GM23338 (cell line): ENCODE results near the gene ZBTB45. TPM values are rescaled to one million over a fixed set of nuclear protein-coding genes. Genes with fewer than 3 reads are reported as not detected.

Experiments used
- CREB1 ChIP-seq: fragments of 250-450 bp; sonication (Bioruptor Pico); IDR thresholded peaks from 2 replicates; pipeline ENCODE4 v1.5.0; 2020; ENCODE audit warnings: low read depth, mild to moderate bottlenecking, moderate library complexity
- CTCF ChIP-seq, 2 experiments: fragments of 200-600 bp in 1 of 2; sonication (generic) in 1 of 2; conservative IDR thresholded peaks; 2 replicates each; pipeline versions ENCODE4 v1.5.1 to v1.6.1; 2016 to 2017; ENCODE audit warnings: antibody characterized with exemption in 2 of 2, low read depth in 2 of 2, mild to moderate bottlenecking in 2 of 2, moderate library complexity in 1 of 2
- EZH2 ChIP-seq: fragments of 200-600 bp; sonication (generic); IDR thresholded peaks from one replicate; pipeline ENCODE4 v1.8.0; 2017; ENCODE audit warnings: antibody characterized with exemption, mild to moderate bottlenecking, low read depth; ENCODE audit not compliant: unreplicated experiment
- EZH2phosphoT487 ChIP-seq: fragments of 200-600 bp; sonication (generic); IDR thresholded peaks from one replicate; pipeline ENCODE4 v1.8.1; 2018; ENCODE audit warnings: antibody characterized with exemption; ENCODE audit not compliant: unreplicated experiment
- JUNB ChIP-seq: IDR thresholded peaks from one replicate; pipeline ENCODE4 v1.6.1; 2016; ENCODE audit warnings: antibody characterized with exemption; ENCODE audit not compliant: unreplicated experiment
- POLR2AphosphoS5 ChIP-seq: IDR thresholded peaks from 2 replicates; pipeline ENCODE4 v1.6.1; 2016; ENCODE audit warnings: antibody characterized with exemption, low read depth
- STAT1 ChIP-seq: IDR thresholded peaks from one replicate; pipeline ENCODE4 v1.6.1; 2016; ENCODE audit warnings: antibody characterized with exemption; ENCODE audit not compliant: unreplicated experiment
- ZNF114 ChIP-seq: fragments of 250-450 bp; sonication (Bioruptor Pico); IDR thresholded peaks from 2 replicates; pipeline ENCODE4 v1.5.0; 2020; ENCODE audit warnings: mild to moderate bottlenecking, moderate library complexity
- ZNF331 ChIP-seq: fragments of 250-450 bp; sonication (Bioruptor Pico); IDR thresholded peaks from 2 replicates; pipeline ENCODE4 v1.5.0; 2020; ENCODE audit warnings: low read depth, mild to moderate bottlenecking, moderate library complexity
- polyA plus RNA-seq: library from polyadenylated mRNA; unstranded; fragments of >200 nt; fragmentation: Nextera tagmentation; extraction: Ambion mirVana; gene quantifications from 2 replicates; pipeline ENCODE4 v1.2.1, GENCODE V29; 2016
- total RNA-seq: library from RNA; depleted of rRNA; stranded (reverse); fragments of >200 nt; shearing (Covaris generic); gene quantifications from 2 replicates; pipeline ENCODE4 v1.2.3, GENCODE V29; 2014
- TF ChIP-seq, protein P1 (sequence below): fragments of 250-450 bp; sonication (Bioruptor Pico); IDR thresholded peaks from 2 replicates; pipeline ENCODE4 v1.5.0; 2020; ENCODE audit warnings: mild to moderate bottlenecking, moderate library complexity
- TF ChIP-seq, protein P2 (sequence below): IDR thresholded peaks from 2 replicates; pipeline ENCODE4 v1.6.1; 2016; ENCODE audit warnings: antibody characterized with exemption

ZBTB45 gene
- total and polyA plus RNA-seq, 2 experiments from 2014 or later = 9.5 to 10.4 TPM

- TF ChIP-seq, protein P1, sequence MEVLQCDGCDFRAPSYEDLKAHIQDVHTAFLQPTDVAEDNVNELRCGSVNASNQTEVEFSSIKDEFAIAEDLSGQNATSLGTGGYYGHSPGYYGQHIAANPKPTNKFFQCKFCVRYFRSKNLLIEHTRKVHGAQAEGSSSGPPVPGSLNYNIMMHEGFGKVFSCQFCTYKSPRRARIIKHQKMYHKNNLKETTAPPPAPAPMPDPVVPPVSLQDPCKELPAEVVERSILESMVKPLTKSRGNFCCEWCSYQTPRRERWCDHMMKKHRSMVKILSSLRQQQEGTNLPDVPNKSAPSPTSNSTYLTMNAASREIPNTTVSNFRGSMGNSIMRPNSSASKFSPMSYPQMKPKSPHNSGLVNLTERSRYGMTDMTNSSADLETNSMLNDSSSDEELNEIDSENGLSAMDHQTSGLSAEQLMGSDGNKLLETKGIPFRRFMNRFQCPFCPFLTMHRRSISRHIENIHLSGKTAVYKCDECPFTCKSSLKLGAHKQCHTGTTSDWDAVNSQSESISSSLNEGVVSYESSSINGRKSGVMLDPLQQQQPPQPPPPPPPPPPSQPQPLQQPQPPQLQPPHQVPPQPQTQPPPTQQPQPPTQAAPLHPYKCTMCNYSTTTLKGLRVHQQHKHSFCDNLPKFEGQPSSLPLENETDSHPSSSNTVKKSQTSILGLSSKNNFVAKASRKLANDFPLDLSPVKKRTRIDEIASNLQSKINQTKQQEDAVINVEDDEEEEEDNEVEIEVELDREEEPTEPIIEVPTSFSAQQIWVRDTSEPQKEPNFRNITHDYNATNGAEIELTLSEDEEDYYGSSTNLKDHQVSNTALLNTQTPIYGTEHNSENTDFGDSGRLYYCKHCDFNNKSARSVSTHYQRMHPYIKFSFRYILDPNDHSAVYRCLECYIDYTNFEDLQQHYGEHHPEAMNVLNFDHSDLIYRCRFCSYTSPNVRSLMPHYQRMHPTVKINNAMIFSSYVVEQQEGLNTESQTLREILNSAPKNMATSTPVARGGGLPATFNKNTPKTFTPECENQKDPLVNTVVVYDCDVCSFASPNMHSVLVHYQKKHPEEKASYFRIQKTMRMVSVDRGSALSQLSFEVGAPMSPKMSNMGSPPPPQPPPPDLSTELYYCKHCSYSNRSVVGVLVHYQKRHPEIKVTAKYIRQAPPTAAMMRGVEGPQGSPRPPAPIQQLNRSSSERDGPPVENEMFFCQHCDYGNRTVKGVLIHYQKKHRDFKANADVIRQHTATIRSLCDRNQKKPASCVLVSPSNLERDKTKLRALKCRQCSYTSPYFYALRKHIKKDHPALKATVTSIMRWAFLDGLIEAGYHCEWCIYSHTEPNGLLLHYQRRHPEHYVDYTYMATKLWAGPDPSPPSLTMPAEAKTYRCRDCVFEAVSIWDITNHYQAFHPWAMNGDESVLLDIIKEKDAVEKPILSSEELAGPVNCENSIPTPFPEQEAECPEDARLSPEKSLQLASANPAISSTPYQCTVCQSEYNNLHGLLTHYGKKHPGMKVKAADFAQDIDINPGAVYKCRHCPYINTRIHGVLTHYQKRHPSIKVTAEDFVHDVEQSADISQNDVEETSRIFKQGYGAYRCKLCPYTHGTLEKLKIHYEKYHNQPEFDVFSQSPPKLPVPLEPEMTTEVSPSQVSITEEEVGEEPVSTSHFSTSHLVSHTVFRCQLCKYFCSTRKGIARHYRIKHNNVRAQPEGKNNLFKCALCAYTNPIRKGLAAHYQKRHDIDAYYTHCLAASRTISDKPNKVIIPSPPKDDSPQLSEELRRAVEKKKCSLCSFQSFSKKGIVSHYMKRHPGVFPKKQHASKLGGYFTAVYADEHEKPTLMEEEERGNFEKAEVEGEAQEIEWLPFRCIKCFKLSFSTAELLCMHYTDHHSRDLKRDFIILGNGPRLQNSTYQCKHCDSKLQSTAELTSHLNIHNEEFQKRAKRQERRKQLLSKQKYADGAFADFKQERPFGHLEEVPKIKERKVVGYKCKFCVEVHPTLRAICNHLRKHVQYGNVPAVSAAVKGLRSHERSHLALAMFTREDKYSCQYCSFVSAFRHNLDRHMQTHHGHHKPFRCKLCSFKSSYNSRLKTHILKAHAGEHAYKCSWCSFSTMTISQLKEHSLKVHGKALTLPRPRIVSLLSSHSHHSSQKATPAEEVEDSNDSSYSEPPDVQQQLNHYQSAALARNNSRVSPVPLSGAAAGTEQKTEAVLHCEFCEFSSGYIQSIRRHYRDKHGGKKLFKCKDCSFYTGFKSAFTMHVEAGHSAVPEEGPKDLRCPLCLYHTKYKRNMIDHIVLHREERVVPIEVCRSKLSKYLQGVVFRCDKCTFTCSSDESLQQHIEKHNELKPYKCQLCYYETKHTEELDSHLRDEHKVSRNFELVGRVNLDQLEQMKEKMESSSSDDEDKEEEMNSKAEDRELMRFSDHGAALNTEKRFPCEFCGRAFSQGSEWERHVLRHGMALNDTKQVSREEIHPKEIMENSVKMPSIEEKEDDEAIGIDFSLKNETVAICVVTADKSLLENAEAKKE (CRISPR knock-in tag) = no peak
- TF ChIP-seq EZH2phosphoT487 (no peak), ZNF114 (CRISPR knock-in tag) (no peak), CTCF (conservative IDR thresholded peaks at IDR 0.05; ENCODE audit: low read depth in 2 of 2) (peak; percentile 70 to 98), STAT1 (no peak), JUNB (no peak), POLR2AphosphoS5 (peak; percentile 93), CREB1 (CRISPR knock-in tag) (peak; percentile 53), ZNF331 (CRISPR knock-in tag) (no peak), EZH2 (no peak)
- TF ChIP-seq, protein P2, sequence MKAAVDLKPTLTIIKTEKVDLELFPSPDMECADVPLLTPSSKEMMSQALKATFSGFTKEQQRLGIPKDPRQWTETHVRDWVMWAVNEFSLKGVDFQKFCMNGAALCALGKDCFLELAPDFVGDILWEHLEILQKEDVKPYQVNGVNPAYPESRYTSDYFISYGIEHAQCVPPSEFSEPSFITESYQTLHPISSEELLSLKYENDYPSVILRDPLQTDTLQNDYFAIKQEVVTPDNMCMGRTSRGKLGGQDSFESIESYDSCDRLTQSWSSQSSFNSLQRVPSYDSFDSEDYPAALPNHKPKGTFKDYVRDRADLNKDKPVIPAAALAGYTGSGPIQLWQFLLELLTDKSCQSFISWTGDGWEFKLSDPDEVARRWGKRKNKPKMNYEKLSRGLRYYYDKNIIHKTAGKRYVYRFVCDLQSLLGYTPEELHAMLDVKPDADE = no peak
Observed at GRCh38 chr19:58513694-58514563, 5.7 kb downstream of the ZBTB45 start (continued).
